Measurements from ENCODE around the gene MMP15.

- TF ChIP-seq POLR2A (IDR thresholded peaks at IDR 0.05; ENCODE audit: low read depth, low read length) (no peak), CTCF (conservative IDR thresholded peaks at IDR 0.05; ENCODE audit: low read depth, low read length) (no peak), CEBPB (IDR thresholded peaks at IDR 0.05; ENCODE audit: low read depth, low read length) (no peak), RCOR1 (IDR thresholded peaks at IDR 0.05; ENCODE audit: insufficient replicate concordance, low read length) (no peak), ELK1 (IDR thresholded peaks at IDR 0.05; ENCODE audit: borderline replicate concordance, low read depth, low read length) (no peak), RFX5 (IDR thresholded peaks at IDR 0.05; ENCODE audit: low read depth, low read length) (no peak), FOS (IDR thresholded peaks at IDR 0.05; ENCODE audit: low read depth, low read length) (no peak), RAD21 (IDR thresholded peaks at IDR 0.05; ENCODE audit: low read length) (no peak), CHD1 (IDR thresholded peaks at IDR 0.05; ENCODE audit: low read depth, low read length) (no peak), MAZ (IDR thresholded peaks at IDR 0.05; ENCODE audit: borderline replicate concordance, low read depth, low read length) (no peak), SMC3 (IDR thresholded peaks at IDR 0.05; ENCODE audit: low read depth, low read length) (no peak)
Observed at GRCh38 chr16:58018803-58019202, 6.8 kb upstream of the MMP15 start.

Data from IMR-90 (cell line).